HEK293 (cell line): Measurements from ENCODE around the gene KRTAP3-3.

Experiments used
- CTCF ChIA-PET: fragments of 350-600 bp; formaldehyde crosslinking; extraction: SDS; loops from one replicate; lab custom pipeline; 2021; ENCODE audit warnings: antibody characterized with exemption; lab: Yijun Ruan, JAX
- POLR2A ChIA-PET: fragments of 300-600 bp; formaldehyde crosslinking; extraction: SDS; loops from one replicate; lab custom pipeline; 2020; ENCODE audit warnings: antibody characterized with exemption, inconsistent platforms; lab: Yijun Ruan, JAX
- H3K27ac ChIP-seq: fragments of 200-500 bp; sonication (Bioruptor generic); 2 replicates; pipeline ENCODE4 v1.5.1; 2014; ENCODE audit warnings: low read depth, low read length, control low read depth, inconsistent platforms; ENCODE audit errors: extremely low read depth
- H3K36me3 ChIP-seq, 2 experiments: fragments of 200-500 bp in 1 of 2; sonication (Bioruptor generic) in 1 of 2; 1 replicate in 1 of 2; 2 replicates in 1 of 2; pipeline ENCODE4 v1.5.1; 2014 to 2017; ENCODE audit warnings: inconsistent platforms in 2 of 2, low read length in 2 of 2; ENCODE audit not compliant: control insufficient read depth in 2 of 2, insufficient read depth in 1 of 2
- H3K4me1 ChIP-seq: fragments of 200-500 bp; sonication (Bioruptor generic); 2 replicates; pipeline ENCODE4 v1.5.1; 2014; ENCODE audit warnings: mild to moderate bottlenecking, low read length, inconsistent platforms; ENCODE audit not compliant: control insufficient read depth, insufficient read depth
- H3K4me3 ChIP-seq: 2 replicates; pipeline ENCODE4 v1.5.1; 2011; ENCODE audit warnings: low read depth, mild to moderate bottlenecking, control low read depth, low read length, moderate library complexity
- H3K9me3 ChIP-seq: fragments of 200-500 bp; sonication (Bioruptor generic); 2 replicates; pipeline ENCODE4 v1.5.1; 2014; ENCODE audit warnings: low read depth, low read length, inconsistent platforms; ENCODE audit not compliant: control insufficient read depth, insufficient read depth
- HOXC10 ChIP-seq: sonication (generic); formaldehyde crosslinking; IDR thresholded peaks from 2 replicates; pipeline ENCODE4 v1.8.1; 2023; ENCODE audit warnings: mild to moderate bottlenecking, missing genetic modification reagents
- IKZF3 ChIP-seq: fragments of 450-650 bp; IDR thresholded peaks from 2 replicates; pipeline ENCODE4 v1.5.0; 2018; ENCODE audit warnings: missing biosample characterization, mild to moderate bottlenecking, missing genetic modification characterization, moderate library complexity
- SCRT2 ChIP-seq: fragments of 450-650 bp; formaldehyde crosslinking; IDR thresholded peaks from 2 replicates; pipeline ENCODE4 v1.5.1; 2016; ENCODE audit warnings: missing biosample characterization, missing genetic modification characterization
- YY2 ChIP-seq: fragments of 450-650 bp; formaldehyde crosslinking; IDR thresholded peaks from 2 replicates; pipeline ENCODE4 v1.5.1; 2016; ENCODE audit warnings: missing biosample characterization, missing genetic modification characterization
- ZBTB49 ChIP-seq: fragments of 450-650 bp; formaldehyde crosslinking; IDR thresholded peaks from 2 replicates; pipeline ENCODE4 v1.5.1; 2016; ENCODE audit warnings: missing biosample characterization, missing genetic modification characterization, low read depth
- ZNF112 ChIP-seq: fragments of 450-650 bp; formaldehyde crosslinking; IDR thresholded peaks from 2 replicates; pipeline ENCODE4 v1.5.0; 2017; ENCODE audit warnings: missing biosample characterization, missing genetic modification characterization
- ZNF132 ChIP-seq: fragments of 450-650 bp; formaldehyde crosslinking; IDR thresholded peaks from 2 replicates; pipeline ENCODE4 v1.5.1; 2017; ENCODE audit warnings: missing biosample characterization, missing genetic modification characterization, borderline replicate concordance
- ZNF157 ChIP-seq: fragments of 450-650 bp; formaldehyde crosslinking; IDR thresholded peaks from 2 replicates; pipeline ENCODE4 v1.5.1; 2016; ENCODE audit warnings: missing biosample characterization, missing genetic modification characterization
- ZNF175 ChIP-seq: fragments of 450-650 bp; formaldehyde crosslinking; IDR thresholded peaks from 2 replicates; pipeline ENCODE4 v1.5.1; 2016; ENCODE audit warnings: missing biosample characterization, missing genetic modification characterization
- ZNF202 ChIP-seq: fragments of 450-650 bp; formaldehyde crosslinking; IDR thresholded peaks from 2 replicates; pipeline ENCODE4 v1.5.1; 2016; ENCODE audit warnings: missing biosample characterization, missing genetic modification characterization, borderline replicate concordance
- ZNF292 ChIP-seq: fragments of 450-650 bp; formaldehyde crosslinking; IDR thresholded peaks from 2 replicates; pipeline ENCODE4 v1.5.1; 2016; ENCODE audit warnings: low read depth, missing biosample characterization, missing genetic modification characterization, borderline replicate concordance
- ZNF404 ChIP-seq: fragments of 450-650 bp; formaldehyde crosslinking; IDR thresholded peaks from 2 replicates; pipeline ENCODE4 v1.5.1; 2017; ENCODE audit warnings: missing biosample characterization, missing genetic modification characterization
- ZNF530 ChIP-seq: fragments of 450-650 bp; formaldehyde crosslinking; IDR thresholded peaks from 2 replicates; pipeline ENCODE4 v1.5.1; 2016; ENCODE audit warnings: low read depth, missing biosample characterization, missing genetic modification characterization
- ZNF549 ChIP-seq: fragments of 450-650 bp; IDR thresholded peaks from 2 replicates; pipeline ENCODE4 v1.5.1; 2018; ENCODE audit warnings: missing biosample characterization, missing genetic modification characterization, mild to moderate bottlenecking, inconsistent platforms, moderate library complexity
- ZNF596 ChIP-seq: fragments of 450-650 bp; IDR thresholded peaks from 2 replicates; pipeline ENCODE4 v1.5.0; 2018; ENCODE audit warnings: missing biosample characterization, mild to moderate bottlenecking, missing genetic modification characterization, moderate library complexity
- ZNF624 ChIP-seq: fragments of 450-650 bp; formaldehyde crosslinking; IDR thresholded peaks from 2 replicates; pipeline ENCODE4 v1.5.1; 2017; ENCODE audit warnings: missing biosample characterization, missing genetic modification characterization
- ZXDB ChIP-seq: fragments of 450-650 bp; formaldehyde crosslinking; IDR thresholded peaks from 2 replicates; pipeline ENCODE4 v1.5.1; 2016; ENCODE audit warnings: missing biosample characterization, missing genetic modification characterization
- TF ChIP-seq, protein P1 (sequence below): fragments of 450-650 bp; formaldehyde crosslinking; IDR thresholded peaks from 2 replicates; pipeline ENCODE4 v1.5.1; 2016; ENCODE audit warnings: missing biosample characterization, missing genetic modification characterization, borderline replicate concordance
- TF ChIP-seq, protein P2 (sequence below): fragments of 450-650 bp; formaldehyde crosslinking; IDR thresholded peaks from 2 replicates; pipeline ENCODE4 v1.5.1; 2016; ENCODE audit warnings: missing biosample characterization, missing genetic modification characterization
- TF ChIP-seq, protein P3 (sequence below): IDR thresholded peaks from 2 replicates; pipeline ENCODE4 v1.6.1; 2011; ENCODE audit warnings: mild to moderate bottlenecking, low read depth, low read length, borderline replicate concordance

The KRTAP3-3 gene

DNA sequence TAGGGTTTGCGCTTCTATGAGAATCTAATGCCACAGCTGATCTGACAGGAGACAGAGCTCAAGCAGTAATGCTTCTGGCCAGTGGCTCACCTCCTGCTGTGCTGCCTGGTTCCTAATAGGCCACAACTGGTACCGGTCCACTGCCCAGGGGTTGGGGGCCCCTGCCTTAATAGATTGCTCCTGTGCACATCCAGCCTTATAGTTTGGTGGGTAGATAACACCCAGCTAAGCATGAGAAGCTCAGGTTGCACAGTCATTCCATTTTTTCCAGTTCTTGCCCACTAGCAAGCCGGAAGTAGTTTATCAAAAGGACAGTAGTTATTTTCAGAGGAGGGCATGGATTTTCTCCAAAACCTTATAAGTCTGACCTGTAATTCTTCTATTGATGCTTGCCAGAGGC lies 25.5 kb upstream of the KRTAP3-3 start:
- H3K9me3 ChIP-seq, result no peaks in the 10 kb centered on the region
- POLR2A ChIA-PET, result no interaction called here
- H3K4me1 ChIP-seq, result no peaks in the 10 kb centered on the region
- CTCF ChIA-PET, result interaction anchor here (0.6 to 1.4 kb wide), 3 partner anchors 54 to 569 kb away, joined by 3 to 4 read pairs (median 3); no protein-coding TSS in a partner anchor
- no peaks in the 10 kb centered on the region for H3K36me3 ChIP-seq
- H3K4me3 ChIP-seq, result no peak overlapping the region
- no peak for TF ChIP-seq IKZF3 (tag by site-specific recombination)
- TF ChIP-seq, protein P1, sequence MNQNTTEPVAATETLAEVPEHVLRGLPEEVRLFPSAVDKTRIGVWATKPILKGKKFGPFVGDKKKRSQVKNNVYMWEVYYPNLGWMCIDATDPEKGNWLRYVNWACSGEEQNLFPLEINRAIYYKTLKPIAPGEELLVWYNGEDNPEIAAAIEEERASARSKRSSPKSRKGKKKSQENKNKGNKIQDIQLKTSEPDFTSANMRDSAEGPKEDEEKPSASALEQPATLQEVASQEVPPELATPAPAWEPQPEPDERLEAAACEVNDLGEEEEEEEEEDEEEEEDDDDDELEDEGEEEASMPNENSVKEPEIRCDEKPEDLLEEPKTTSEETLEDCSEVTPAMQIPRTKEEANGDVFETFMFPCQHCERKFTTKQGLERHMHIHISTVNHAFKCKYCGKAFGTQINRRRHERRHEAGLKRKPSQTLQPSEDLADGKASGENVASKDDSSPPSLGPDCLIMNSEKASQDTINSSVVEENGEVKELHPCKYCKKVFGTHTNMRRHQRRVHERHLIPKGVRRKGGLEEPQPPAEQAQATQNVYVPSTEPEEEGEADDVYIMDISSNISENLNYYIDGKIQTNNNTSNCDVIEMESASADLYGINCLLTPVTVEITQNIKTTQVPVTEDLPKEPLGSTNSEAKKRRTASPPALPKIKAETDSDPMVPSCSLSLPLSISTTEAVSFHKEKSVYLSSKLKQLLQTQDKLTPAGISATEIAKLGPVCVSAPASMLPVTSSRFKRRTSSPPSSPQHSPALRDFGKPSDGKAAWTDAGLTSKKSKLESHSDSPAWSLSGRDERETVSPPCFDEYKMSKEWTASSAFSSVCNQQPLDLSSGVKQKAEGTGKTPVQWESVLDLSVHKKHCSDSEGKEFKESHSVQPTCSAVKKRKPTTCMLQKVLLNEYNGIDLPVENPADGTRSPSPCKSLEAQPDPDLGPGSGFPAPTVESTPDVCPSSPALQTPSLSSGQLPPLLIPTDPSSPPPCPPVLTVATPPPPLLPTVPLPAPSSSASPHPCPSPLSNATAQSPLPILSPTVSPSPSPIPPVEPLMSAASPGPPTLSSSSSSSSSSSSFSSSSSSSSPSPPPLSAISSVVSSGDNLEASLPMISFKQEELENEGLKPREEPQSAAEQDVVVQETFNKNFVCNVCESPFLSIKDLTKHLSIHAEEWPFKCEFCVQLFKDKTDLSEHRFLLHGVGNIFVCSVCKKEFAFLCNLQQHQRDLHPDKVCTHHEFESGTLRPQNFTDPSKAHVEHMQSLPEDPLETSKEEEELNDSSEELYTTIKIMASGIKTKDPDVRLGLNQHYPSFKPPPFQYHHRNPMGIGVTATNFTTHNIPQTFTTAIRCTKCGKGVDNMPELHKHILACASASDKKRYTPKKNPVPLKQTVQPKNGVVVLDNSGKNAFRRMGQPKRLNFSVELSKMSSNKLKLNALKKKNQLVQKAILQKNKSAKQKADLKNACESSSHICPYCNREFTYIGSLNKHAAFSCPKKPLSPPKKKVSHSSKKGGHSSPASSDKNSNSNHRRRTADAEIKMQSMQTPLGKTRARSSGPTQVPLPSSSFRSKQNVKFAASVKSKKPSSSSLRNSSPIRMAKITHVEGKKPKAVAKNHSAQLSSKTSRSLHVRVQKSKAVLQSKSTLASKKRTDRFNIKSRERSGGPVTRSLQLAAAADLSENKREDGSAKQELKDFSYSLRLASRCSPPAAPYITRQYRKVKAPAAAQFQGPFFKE, result no peak
- TF ChIP-seq ZNF549 (tag by site-specific recombination), result no peak
- no peak for TF ChIP-seq ZNF157 (tag by site-specific recombination)
- no peak for TF ChIP-seq ZNF292 (tag by site-specific recombination)
- TF ChIP-seq HOXC10, result no peak
- TF ChIP-seq ZNF112, result no peak
- TF ChIP-seq ZNF175 (tag by site-specific recombination), result no peak
- TF ChIP-seq ZNF596 (tag by site-specific recombination), result no peak
- no peak for TF ChIP-seq ZNF404 (tag by site-specific recombination)
- TF ChIP-seq ZNF202 (tag by site-specific recombination), result no peak
- no peak for TF ChIP-seq ZNF530 (tag by site-specific recombination)
- TF ChIP-seq ZXDB (tag by site-specific recombination), result no peak
- TF ChIP-seq, protein P2, sequence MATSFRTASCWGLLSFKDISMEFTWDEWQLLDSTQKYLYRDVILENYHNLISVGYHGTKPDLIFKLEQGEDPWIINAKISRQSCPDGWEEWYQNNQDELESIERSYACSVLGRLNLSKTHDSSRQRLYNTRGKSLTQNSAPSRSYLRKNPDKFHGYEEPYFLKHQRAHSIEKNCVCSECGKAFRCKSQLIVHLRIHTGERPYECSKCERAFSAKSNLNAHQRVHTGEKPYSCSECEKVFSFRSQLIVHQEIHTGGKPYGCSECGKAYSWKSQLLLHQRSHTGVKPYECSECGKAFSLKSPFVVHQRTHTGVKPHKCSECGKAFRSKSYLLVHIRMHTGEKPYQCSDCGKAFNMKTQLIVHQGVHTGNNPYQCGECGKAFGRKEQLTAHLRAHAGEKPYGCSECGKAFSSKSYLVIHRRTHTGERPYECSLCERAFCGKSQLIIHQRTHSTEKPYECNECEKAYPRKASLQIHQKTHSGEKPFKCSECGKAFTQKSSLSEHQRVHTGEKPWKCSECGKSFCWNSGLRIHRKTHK (tag by site-specific recombination), result no peak
- TF ChIP-seq ZNF132 (tag by site-specific recombination), result no peak
- no peak for TF ChIP-seq SCRT2 (tag by site-specific recombination)
- TF ChIP-seq, protein P3, sequence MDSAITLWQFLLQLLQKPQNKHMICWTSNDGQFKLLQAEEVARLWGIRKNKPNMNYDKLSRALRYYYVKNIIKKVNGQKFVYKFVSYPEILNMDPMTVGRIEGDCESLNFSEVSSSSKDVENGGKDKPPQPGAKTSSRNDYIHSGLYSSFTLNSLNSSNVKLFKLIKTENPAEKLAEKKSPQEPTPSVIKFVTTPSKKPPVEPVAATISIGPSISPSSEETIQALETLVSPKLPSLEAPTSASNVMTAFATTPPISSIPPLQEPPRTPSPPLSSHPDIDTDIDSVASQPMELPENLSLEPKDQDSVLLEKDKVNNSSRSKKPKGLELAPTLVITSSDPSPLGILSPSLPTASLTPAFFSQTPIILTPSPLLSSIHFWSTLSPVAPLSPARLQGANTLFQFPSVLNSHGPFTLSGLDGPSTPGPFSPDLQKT, result no peak
- TF ChIP-seq ZNF624 (tag by site-specific recombination), result no peak
- no peak for TF ChIP-seq ZBTB49 (tag by site-specific recombination)
- no peak for TF ChIP-seq YY2 (tag by site-specific recombination)
- H3K27ac ChIP-seq, result no peak overlapping the region
